SH-SY5Y (cell line): Measurements from ENCODE around the gene UBE2Q2.

Source experiments
- GATA2 ChIP-seq: IDR thresholded peaks from 2 replicates; pipeline ENCODE4 v1.6.1; 2011; ENCODE audit warnings: mild to moderate bottlenecking, low read depth, low read length
- GATA3 ChIP-seq: IDR thresholded peaks from 2 replicates; pipeline ENCODE4 v1.6.1; 2011; ENCODE audit warnings: low read depth, mild to moderate bottlenecking, low read length, moderate library complexity

- TF ChIP-seq GATA2 (no peak), GATA3 (no peak)
These were observed 102.7 kb downstream of the UBE2Q2 start for GRCh38 chr15:75945953-75946352.
